Liver (tissue), 9 donors: Measurements from ENCODE around the gene BAZ2B. TPM values are rescaled to one million over a fixed set of nuclear protein-coding genes. Genes with fewer than 3 reads are reported as not detected.

Source experiments
- DNase-seq: peaks from one replicate; pipeline ENCODE4 v3.0.0-alpha.2; 2017; ENCODE audit warnings: low spot score
- H3K27ac ChIP-seq, 2 donors: one replicate each; pipeline ENCODE4 v1.7.0; 2013; ENCODE audit warnings: inconsistent platforms in 2 of 2, low read length in 2 of 2, control low read depth in 1 of 2, low read depth in 1 of 2, mild to moderate bottlenecking in 1 of 2
- H3K27me3 ChIP-seq, 4 donors: one replicate each; pipeline versions ENCODE4 v1.6.1 to v1.7.0; 2013; ENCODE audit warnings: low read length in 3 of 4, inconsistent platforms in 1 of 4, mild to moderate bottlenecking in 1 of 4, moderate library complexity in 1 of 4; ENCODE audit not compliant: control insufficient read depth in 4 of 4, insufficient read depth in 4 of 4
- H3K36me3 ChIP-seq, 4 donors: one replicate each; pipeline versions ENCODE4 v1.6.1 to v1.7.0; 2013; ENCODE audit warnings: low read length in 3 of 4, mild to moderate bottlenecking in 3 of 4, low read depth in 1 of 4, moderate library complexity in 1 of 4; ENCODE audit not compliant: control insufficient read depth in 4 of 4, insufficient read depth in 3 of 4
- H3K4me1 ChIP-seq, 4 donors: one replicate each; pipeline versions ENCODE4 v1.6.1 to v1.7.0; 2013; ENCODE audit warnings: low read length in 3 of 4, mild to moderate bottlenecking in 3 of 4, moderate library complexity in 1 of 4; ENCODE audit not compliant: control insufficient read depth in 4 of 4, insufficient read depth in 4 of 4
- H3K4me3 ChIP-seq, 3 donors: one replicate each; pipeline versions ENCODE4 v1.6.1 to v1.7.0; 2013; ENCODE audit warnings: low read length in 3 of 3, control low read depth in 1 of 3, low read depth in 1 of 3, mild to moderate bottlenecking in 1 of 3
- H3K9ac ChIP-seq, 2 donors: one replicate each; pipeline ENCODE4 v1.7.0; 2013; ENCODE audit warnings: low read length in 2 of 2, mild to moderate bottlenecking in 2 of 2, moderate library complexity in 2 of 2, control low read depth in 1 of 2, low read depth in 1 of 2
- H3K9me3 ChIP-seq, 4 donors: one replicate each; pipeline versions ENCODE4 v1.6.1 to v1.7.0; 2013; ENCODE audit warnings: low read length in 3 of 4; ENCODE audit not compliant: control insufficient read depth in 4 of 4
- ATF3 ChIP-seq: IDR thresholded peaks from 2 replicates; pipeline ENCODE4 v1.6.1; 2016; ENCODE audit warnings: antibody characterized with exemption
- EGR1 ChIP-seq, 2 donors: IDR thresholded peaks; 2 replicates each; pipeline ENCODE4 v1.6.1; 2016 to 2018; ENCODE audit warnings: antibody characterized with exemption in 2 of 2, low read depth in 2 of 2
- FOXA1 ChIP-seq: IDR thresholded peaks from 2 replicates; pipeline ENCODE4 v1.6.1; 2016; ENCODE audit warnings: antibody characterized with exemption
- FOXA2 ChIP-seq: IDR thresholded peaks from 2 replicates; pipeline ENCODE4 v1.6.1; 2016; ENCODE audit warnings: antibody characterized with exemption
- GABPA ChIP-seq, 2 donors: IDR thresholded peaks in 1 of 2; conservative IDR thresholded peaks in 1 of 2; 2 replicates each; pipeline ENCODE4 v1.6.1; 2016; ENCODE audit warnings: antibody characterized with exemption in 2 of 2, mild to moderate bottlenecking in 1 of 2, moderate library complexity in 1 of 2
- HNF4A ChIP-seq, 2 donors: conservative IDR thresholded peaks; 2 replicates each; pipeline ENCODE4 v1.6.1; 2016; ENCODE audit warnings: antibody characterized with exemption in 2 of 2, mild to moderate bottlenecking in 2 of 2
- HNF4G ChIP-seq: IDR thresholded peaks from 2 replicates; pipeline ENCODE4 v1.6.1; 2016; ENCODE audit warnings: antibody characterized with exemption
- JUND ChIP-seq, 2 donors: IDR thresholded peaks; 2 replicates each; pipeline ENCODE4 v1.6.1; 2016; ENCODE audit warnings: antibody characterized with exemption in 2 of 2
- NR2F2 ChIP-seq: IDR thresholded peaks from 2 replicates; pipeline ENCODE4 v1.6.1; 2016; ENCODE audit warnings: antibody characterized with exemption
- RAD21 ChIP-seq, 2 donors: IDR thresholded peaks; 2 replicates each; pipeline ENCODE4 v1.6.1; 2016; ENCODE audit warnings: antibody characterized with exemption in 2 of 2, mild to moderate bottlenecking in 2 of 2
- REST ChIP-seq: IDR thresholded peaks from 2 replicates; pipeline ENCODE4 v1.6.1; 2016; ENCODE audit warnings: antibody characterized with exemption, mild to moderate bottlenecking
- RXRA ChIP-seq, 2 donors: IDR thresholded peaks; 2 replicates each; pipeline ENCODE4 v1.6.1; 2017 to 2018; ENCODE audit warnings: antibody characterized with exemption in 2 of 2, mild to moderate bottlenecking in 1 of 2
- SP1 ChIP-seq: IDR thresholded peaks from 2 replicates; pipeline ENCODE4 v1.6.1; 2018; ENCODE audit warnings: antibody characterized with exemption, mild to moderate bottlenecking
- TAF1 ChIP-seq: conservative IDR thresholded peaks from 2 replicates; pipeline ENCODE4 v1.6.1; 2016; ENCODE audit warnings: antibody characterized with exemption, mild to moderate bottlenecking
- YY1 ChIP-seq: IDR thresholded peaks from 2 replicates; pipeline ENCODE4 v1.6.1; 2016; ENCODE audit warnings: antibody characterized with exemption, mild to moderate bottlenecking
- ZBTB33 ChIP-seq: IDR thresholded peaks from 2 replicates; pipeline ENCODE4 v1.6.1; 2016; ENCODE audit warnings: antibody characterized with exemption
- polyA plus RNA-seq, 2 donors: library from polyadenylated mRNA; stranded (reverse) in 1 of 2; unstranded in 1 of 2; fragments of 200-250 nt in 1 of 2; fragments of >200 nt in 1 of 2; fragmentation: Nextera tagmentation in 1 of 2; extraction: Ambion mirVana in 1 of 2; gene quantifications; one replicate each; pipeline versions ENCODE4 v1.2.1 to v1.2.3, GENCODE V29; 2013 to 2015
- total RNA-seq, 2 donors: library from RNA; depleted of rRNA; stranded (reverse); fragments of >200 nt; gene quantifications; one replicate each; pipeline ENCODE4 v1.2.3, GENCODE V29; 2014
- TF ChIP-seq, protein P1 (sequence below): IDR thresholded peaks from 2 replicates; pipeline ENCODE4 v1.6.1; 2016; ENCODE audit warnings: antibody characterized with exemption
- TF ChIP-seq, protein P2 (sequence below): fragments of 150-350 bp; IDR thresholded peaks from 2 replicates; pipeline ENCODE4 v1.5.1; 2017; ENCODE audit warnings: improper control_type of control experiment, low read depth, low read length; ENCODE audit not compliant: missing input control
- donor health status: healthy.
- donor health status: healthy.
- donor health status: healthy.
- donor health status: healthy.
- donor health status: healthy.

The BAZ2B gene
- total and polyA plus RNA-seq, 4 donors = 6.7 to 61.0 (median 24.9) TPM

DNA sequence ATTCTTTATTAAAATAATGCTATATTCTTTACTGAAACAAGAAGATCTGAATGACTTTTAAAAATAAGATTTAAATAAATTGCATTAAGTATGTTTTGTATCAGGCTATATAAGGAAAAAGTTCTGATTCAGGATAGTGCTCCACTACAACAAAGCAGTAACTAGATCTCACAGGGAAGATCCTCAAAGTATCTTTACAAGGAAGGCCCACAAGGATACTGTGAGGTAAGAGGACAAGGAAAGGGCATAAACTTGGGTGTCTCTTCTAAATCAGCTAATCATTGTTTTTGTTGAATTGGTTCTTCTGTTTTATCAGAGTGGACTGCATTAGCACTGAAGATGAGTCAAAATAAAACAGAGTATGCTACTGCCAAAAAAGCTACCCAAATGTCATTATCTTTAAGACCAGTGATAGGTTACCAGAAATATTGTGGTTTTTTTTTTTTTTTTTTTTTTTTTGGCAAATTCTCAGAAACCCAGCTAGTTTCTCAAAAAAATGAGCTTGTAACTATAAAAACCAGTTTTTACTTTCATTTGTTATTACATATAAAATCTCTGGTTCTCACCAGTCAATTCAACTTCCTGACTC is 160.9 kb downstream of the BAZ2B start:
- DNase-seq = no peak
- Histone ChIP-seq H3K4me1 (peaks cover 0 to 2% (median 1%) of the 10 kb centered on the region in 4 donors), H3K9me3 (no peaks in the 10 kb centered on the region), H3K9ac (no peak overlapping the region), H3K27ac (no peak overlapping the region), H3K27me3 (no peaks in the 10 kb centered on the region), H3K4me3 (no peak overlapping the region), H3K36me3 (no peaks in the 10 kb centered on the region)
- TF ChIP-seq JUND (IDR thresholded peaks at IDR 0.05) (no peak), REST (no peak), ATF3 (no peak), RXRA (IDR thresholded peaks at IDR 0.05) (no peak), YY1 (no peak), GABPA (IDR thresholded peaks at IDR 0.05 in 1 of 2, conservative IDR thresholded peaks at IDR 0.05 in 1 of 2) (no peak), HNF4A (conservative IDR thresholded peaks at IDR 0.05) (no peak), NR2F2 (no peak), ZBTB33 (no peak), EGR1 (IDR thresholded peaks at IDR 0.05; ENCODE audit: low read depth in 2 of 2) (no peak), RAD21 (IDR thresholded peaks at IDR 0.05) (no peak), FOXA1 (no peak), HNF4G (no peak), TAF1 (no peak), SP1 (no peak), FOXA2 (no peak)
- TF ChIP-seq, protein P1, sequence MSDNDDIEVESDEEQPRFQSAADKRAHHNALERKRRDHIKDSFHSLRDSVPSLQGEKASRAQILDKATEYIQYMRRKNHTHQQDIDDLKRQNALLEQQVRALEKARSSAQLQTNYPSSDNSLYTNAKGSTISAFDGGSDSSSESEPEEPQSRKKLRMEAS = no peak
- TF ChIP-seq, protein P2, sequence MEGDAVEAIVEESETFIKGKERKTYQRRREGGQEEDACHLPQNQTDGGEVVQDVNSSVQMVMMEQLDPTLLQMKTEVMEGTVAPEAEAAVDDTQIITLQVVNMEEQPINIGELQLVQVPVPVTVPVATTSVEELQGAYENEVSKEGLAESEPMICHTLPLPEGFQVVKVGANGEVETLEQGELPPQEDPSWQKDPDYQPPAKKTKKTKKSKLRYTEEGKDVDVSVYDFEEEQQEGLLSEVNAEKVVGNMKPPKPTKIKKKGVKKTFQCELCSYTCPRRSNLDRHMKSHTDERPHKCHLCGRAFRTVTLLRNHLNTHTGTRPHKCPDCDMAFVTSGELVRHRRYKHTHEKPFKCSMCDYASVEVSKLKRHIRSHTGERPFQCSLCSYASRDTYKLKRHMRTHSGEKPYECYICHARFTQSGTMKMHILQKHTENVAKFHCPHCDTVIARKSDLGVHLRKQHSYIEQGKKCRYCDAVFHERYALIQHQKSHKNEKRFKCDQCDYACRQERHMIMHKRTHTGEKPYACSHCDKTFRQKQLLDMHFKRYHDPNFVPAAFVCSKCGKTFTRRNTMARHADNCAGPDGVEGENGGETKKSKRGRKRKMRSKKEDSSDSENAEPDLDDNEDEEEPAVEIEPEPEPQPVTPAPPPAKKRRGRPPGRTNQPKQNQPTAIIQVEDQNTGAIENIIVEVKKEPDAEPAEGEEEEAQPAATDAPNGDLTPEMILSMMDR = no peak
